CD4-positive, alpha-beta T cell treated with Interleukin-6 at 100 ng/mL for 8 hours (primary cell): ENCODE data around the gene RNF123.
A peak's percentile ranks its signal among the peaks of the same experiment; 100 is the strongest.

Experiments used
- DNase-seq: peaks from one replicate; pipeline ENCODE4 v3.0.0-alpha.2; 2020; ENCODE audit warnings: mixed read lengths, low spot score

The RNF123 gene

GRCh38 chr3:49689046-49689907, at the start of gene RNF123, which contains the start of gene MST1:
Gene RNF123 (plus strand): TSS chr3:49689557. CDS start chr3:49691166, 1,609 bp downstream.
Gene MST1 (minus strand): TSS chr3:49689474. CDS start chr3:49688691, 783 bp downstream.
- peak; percentile 89 for DNase-seq

- no peak for DNase-seq
Measured at GRCh38 chr3:49641292-49641691, 48.1 kb upstream of the RNF123 start.

- DNase-seq = no peak
Measured at GRCh38 chr3:49641921-49642707, 47.2 kb upstream of the RNF123 start.

DNA sequence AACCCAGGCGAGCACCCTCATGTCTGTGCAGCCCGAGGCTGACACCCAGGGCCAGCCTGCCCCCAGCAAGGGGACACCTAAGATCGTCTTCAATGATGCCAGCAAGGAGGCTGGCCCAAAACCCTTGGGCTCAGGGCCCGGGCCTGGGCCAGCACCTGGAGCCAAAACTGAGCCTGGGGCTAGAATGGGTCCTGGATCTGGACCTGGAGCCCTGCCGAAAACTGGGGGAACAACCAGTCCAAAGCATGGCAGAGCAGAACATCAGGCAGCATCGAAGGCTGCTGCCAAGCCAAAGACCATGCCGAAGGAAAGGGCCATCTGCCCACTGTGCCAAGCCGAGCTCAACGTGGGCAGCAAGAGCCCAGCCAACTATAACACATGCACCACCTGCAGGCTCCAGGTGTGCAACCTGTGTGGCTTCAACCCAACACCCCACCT, 46.6 kb upstream of the RNF123 start:
- DNase-seq = no peak

GRCh38 chr3:49644684-49645083, 44.7 kb upstream of the RNF123 start:
- no peak for DNase-seq

- DNase-seq = no peak
Measured at GRCh38 chr3:49646236-49646635, 43.1 kb upstream of the RNF123 start.

DNA sequence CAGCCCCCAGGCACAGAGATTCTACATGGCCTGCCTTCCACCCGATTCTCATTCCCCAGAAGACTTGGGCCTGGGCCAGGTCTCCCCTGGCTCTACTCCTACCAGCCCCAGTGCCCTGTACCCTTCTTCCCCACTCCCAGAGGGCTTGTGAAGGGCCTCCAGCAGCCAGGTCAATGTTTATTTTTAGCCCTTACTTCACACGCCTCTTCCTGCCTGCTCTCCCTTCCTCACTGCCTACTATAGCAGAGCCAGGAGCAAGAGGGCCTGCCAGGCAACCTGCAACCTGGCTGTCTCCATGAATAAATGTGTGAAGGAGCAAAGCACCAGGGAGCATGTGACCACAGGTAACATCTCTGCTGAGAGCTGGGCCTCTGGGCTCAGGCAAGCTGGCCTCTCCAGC, 41.6 kb upstream of the RNF123 start:
- no peak for DNase-seq

GRCh38 chr3:49648354-49649019, 40.9 kb upstream of the RNF123 start:
- no peak for DNase-seq

- no peak for DNase-seq
Measured at GRCh38 chr3:49649576-49649975, 39.8 kb upstream of the RNF123 start.

DNA sequence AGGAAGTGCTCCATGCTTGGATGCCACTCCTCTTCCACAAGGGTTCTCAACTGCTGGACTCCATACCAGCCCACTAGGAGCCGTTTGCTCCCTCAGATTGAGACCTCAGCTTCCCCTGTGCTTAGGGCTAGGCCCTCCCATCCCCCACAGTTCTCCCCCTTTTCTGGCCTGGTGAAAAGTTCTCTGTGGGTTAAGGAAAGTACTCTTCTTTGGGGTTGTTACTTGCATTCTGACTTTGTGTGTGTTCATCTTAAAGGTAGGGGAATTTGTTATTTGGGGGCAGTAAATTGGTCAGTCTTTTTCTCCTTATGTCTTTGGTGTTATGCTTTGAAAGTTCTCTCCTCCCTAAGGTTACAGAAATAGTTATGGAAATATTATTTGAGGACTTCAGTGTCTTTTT, 39.2 kb upstream of the RNF123 start:
- no peak for DNase-seq

- DNase-seq = no peak
Measured at GRCh38 chr3:49650637-49651036, 38.7 kb upstream of the RNF123 start.

DNA sequence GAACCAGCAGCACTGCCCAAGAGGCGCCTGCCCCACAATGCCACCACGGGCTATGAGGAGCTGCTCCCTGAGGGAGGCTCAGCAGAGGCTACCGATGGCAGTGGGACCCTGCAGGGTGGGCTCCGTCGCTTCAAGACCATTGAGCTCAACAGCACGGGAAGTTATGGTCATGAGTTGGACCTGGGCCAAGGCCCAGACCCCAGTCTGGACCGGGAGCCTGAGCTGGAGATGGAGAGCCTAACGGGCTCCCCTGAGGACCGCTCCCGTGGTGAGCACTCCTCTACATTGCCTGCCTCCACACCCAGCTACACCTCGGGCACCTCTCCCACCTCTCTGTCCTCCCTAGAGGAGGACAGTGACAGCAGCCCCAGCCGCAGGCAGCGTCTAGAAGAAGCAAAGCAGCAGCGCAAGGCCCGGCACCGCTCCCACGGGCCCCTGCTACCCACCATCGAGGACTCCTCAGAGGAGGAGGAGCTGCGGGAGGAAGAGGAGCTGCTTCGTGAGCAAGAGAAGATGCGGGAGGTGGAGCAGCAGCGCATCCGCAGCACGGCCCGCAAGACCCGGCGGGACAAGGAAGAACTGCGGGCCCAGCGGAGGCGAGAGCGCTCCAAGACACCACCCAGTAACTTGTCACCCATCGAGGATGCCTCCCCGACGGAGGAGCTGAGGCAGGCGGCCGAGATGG, 37.0 kb upstream of the RNF123 start:
- no peak for DNase-seq

GRCh38 chr3:49652903-49653415, 36.4 kb upstream of the RNF123 start:
- no peak for DNase-seq

DNA sequence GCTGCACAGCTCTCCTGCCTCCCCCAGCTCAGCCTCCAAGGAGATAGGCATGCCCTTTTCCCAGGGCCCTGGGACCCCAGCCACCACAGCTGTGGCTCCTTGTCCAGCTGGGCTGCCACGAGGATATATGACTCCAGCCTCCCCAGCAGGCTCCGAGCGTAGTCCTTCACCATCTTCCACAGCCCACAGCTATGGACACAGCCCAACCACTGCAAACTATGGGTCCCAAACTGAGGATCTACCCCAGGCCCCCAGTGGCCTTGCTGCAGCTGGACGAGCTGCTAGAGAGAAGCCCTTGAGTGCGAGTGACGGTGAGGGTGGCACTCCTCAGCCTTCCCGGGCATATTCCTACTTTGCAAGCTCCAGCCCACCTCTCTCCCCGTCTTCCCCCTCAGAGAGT, 35.7 kb upstream of the RNF123 start:
- DNase-seq = no peak

DNA sequence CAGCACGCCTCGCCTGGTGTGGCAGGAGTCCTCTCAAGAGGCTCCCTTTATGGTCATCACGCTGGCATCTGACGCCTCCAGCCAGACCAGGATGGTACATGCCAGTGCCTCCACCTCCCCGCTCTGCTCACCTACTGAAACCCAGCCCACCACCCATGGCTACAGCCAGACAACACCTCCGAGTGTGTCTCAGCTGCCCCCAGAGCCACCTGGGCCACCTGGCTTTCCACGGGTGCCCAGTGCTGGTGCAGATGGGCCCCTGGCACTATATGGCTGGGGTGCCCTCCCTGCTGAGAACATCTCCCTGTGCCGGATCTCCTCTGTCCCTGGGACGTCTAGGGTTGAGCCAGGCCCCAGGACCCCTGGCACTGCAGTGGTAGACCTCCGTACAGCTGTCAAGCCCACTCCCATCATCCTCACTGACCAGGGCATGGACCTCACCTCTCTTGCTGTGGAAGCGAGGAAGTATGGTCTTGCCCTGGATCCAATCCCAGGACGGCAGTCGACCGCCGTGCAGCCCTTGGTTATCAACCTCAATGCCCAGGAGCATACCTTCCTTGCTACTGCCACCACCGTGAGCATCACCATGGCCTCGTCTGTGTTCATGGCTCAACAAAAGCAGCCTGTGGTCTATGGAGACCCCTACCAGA, 35.1 kb upstream of the RNF123 start:
- no peak for DNase-seq

DNA sequence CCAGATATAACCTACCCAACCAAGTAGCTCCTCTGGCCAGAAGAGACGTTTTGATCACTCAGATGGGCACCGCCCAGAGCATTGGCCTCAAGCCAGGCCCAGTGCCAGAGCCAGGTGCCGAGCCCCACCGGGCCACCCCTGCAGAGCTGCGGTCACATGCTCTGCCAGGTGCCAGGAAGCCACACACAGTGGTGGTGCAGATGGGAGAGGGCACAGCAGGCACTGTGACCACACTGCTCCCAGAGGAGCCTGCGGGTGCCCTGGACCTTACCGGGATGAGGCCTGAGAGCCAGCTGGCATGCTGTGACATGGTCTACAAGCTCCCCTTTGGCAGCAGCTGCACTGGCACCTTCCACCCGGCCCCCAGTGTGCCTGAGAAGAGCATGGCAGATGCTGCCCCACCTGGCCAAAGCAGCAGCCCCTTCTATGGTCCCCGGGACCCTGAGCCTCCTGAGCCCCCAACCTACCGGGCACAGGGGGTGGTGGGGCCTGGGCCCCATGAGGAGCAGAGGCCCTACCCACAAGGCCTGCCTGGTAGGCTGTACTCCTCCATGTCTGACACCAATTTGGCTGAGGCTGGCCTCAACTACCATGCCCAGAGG, 34.3 kb upstream of the RNF123 start:
- DNase-seq = no peak

DNA sequence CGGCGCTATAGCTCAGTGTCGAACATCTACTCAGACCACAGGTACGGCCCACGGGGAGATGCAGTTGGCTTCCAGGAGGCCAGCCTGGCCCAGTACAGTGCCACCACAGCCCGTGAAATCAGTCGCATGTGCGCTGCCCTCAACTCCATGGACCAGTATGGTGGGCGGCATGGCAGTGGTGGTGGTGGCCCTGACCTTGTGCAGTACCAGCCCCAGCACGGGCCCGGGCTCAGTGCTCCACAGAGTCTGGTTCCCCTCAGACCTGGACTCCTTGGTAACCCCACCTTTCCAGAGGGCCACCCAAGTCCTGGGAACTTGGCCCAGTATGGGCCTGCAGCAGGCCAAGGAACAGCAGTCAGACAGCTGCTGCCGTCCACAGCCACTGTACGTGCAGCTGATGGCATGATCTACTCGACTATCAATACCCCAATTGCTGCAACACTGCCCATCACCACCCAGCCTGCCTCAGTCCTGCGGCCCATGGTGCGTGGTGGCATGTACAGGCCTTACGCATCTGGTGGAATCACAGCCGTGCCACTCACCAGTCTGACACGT, 33.5 kb upstream of the RNF123 start:
- no peak for DNase-seq

- no peak for DNase-seq
Measured at GRCh38 chr3:49656541-49657112, 32.7 kb upstream of the RNF123 start.

DNA sequence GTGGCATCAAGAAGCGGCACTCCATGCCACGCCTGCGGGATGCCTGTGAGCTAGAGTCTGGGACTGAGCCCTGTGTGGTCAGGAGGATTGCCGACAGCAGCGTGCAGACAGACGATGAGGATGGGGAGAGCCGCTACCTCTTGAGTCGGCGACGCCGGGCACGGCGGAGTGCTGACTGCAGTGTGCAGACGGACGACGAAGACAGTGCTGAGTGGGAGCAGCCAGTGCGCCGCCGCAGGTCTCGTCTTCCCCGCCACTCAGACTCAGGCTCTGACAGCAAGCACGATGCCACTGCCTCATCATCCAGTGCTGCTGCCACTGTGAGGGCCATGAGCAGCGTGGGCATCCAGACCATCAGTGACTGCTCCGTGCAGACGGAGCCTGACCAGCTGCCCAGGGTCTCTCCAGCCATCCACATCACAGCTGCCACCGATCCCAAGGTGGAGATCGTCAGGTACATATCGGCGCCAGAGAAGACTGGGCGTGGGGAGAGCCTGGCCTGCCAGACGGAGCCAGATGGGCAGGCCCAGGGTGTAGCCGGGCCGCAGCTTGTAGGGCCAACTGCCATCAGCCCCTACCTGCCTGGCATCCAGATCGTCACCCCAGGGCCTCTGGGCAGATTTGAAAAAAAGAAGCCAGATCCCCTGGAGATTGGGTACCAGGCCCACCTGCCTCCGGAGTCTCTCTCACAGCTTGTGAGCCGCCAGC, 32.0 kb upstream of the RNF123 start:
- DNase-seq = no peak
